GM10248 (cell line): ENCODE measurements around the gene GALNT17.

Experiments used
- CTCF ChIA-PET: fragments of 300-600 bp; sonication (Branson Sonifier 250); formaldehyde crosslinking; extraction: SDS; loops from one replicate; lab custom pipeline; 2021; ENCODE audit warnings: antibody characterized with exemption; lab: Yijun Ruan, JAX
- POLR2A ChIA-PET: fragments of 350-650 bp; sonication (Branson Sonifier 250); formaldehyde crosslinking; extraction: SDS; loops from one replicate; lab custom pipeline; 2020; ENCODE audit warnings: antibody characterized with exemption; lab: Yijun Ruan, JAX
- DNase-seq: peaks from one replicate; pipeline ENCODE4 v3.0.0; 2012; ENCODE audit errors: extremely low spot score
- TF ChIP-seq, protein P1 (sequence below): IDR thresholded peaks from 2 replicates; pipeline ENCODE4 v1.5.1; 2012; ENCODE audit warnings: mild to moderate bottlenecking, low read depth; ENCODE audit errors: extremely low read depth, missing control alignments, control extremely low read depth

GALNT17 gene

GRCh38 chr7:71422104-71422503, 290.2 kb downstream of the GALNT17 start:
- TF ChIP-seq, protein P1, sequence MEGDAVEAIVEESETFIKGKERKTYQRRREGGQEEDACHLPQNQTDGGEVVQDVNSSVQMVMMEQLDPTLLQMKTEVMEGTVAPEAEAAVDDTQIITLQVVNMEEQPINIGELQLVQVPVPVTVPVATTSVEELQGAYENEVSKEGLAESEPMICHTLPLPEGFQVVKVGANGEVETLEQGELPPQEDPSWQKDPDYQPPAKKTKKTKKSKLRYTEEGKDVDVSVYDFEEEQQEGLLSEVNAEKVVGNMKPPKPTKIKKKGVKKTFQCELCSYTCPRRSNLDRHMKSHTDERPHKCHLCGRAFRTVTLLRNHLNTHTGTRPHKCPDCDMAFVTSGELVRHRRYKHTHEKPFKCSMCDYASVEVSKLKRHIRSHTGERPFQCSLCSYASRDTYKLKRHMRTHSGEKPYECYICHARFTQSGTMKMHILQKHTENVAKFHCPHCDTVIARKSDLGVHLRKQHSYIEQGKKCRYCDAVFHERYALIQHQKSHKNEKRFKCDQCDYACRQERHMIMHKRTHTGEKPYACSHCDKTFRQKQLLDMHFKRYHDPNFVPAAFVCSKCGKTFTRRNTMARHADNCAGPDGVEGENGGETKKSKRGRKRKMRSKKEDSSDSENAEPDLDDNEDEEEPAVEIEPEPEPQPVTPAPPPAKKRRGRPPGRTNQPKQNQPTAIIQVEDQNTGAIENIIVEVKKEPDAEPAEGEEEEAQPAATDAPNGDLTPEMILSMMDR = no peak
- ChIA-PET POLR2A (no interaction called here), CTCF (no interaction called here)
- DNase-seq = no peak

DNA sequence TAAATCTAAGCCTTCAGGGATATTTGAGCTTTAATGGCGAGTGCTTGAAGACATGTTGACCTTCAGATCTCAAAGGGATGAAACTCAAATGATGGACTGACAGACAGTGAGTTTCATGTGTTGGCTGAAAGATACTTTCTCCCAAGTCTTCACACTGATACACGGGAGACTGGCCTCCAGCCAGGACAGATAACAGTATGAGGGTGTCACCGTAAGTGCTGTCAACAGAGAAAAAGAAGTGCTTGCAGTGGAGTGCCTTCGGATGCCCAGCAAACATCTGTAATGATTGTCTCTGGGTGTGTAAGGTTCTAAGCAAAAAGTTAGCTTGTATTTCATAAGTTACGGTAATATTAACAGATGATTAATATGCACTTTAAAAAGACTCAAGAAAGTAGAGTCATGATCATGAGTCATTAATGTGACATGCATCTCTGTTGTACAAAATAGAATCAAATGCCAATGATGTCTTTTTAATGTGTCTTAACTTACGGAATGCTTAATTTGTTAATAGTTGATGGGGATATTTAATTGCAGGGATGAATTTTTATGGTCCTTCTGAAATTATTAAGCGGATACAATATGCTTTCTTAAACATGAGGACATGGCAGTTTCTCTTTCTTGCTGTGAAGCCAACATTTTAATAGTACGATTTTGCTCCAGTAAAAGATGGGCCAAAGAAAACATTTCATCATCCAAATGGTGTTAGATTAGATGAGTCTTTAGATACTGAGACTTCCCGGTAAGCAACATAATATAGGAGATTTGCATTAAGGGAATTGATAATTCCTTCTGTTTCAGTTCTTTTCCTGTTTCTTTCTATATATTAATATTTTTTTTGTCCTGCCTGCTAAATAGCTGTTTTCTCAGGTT, 292.5 kb downstream of the GALNT17 start:
- POLR2A ChIA-PET = no interaction called here
- TF ChIP-seq, protein P1 = no peak
- CTCF ChIA-PET = no interaction called here
- DNase-seq = no peak

DNA sequence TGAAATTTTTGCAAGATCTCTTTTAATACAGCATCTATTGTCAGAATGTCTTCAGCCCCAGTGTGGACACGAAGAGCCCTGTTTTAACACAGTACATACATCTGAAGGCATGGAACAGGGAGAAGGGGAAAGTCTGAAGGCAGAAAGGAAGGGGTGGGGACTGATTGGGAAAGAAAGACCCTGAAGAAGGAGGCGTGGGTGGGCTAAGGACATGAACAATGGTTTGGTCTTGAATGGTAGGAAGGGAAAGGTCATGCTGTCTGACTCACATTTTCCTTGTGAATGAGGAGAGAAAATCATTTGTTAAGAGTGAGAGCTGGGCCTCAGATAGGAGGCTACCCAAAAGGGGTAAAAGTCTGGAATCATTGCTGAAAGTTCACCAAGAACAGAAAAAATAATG, 297.1 kb downstream of the GALNT17 start:
- CTCF ChIA-PET = no interaction called here
- no peak for DNase-seq
- POLR2A ChIA-PET = no interaction called here
- TF ChIP-seq, protein P1 = no peak

- no peak for DNase-seq
- ChIA-PET CTCF (no interaction called here), POLR2A (no interaction called here)
Measured at GRCh38 chr7:71430246-71430645, 298.3 kb downstream of the GALNT17 start.

GRCh38 chr7:71439321-71439720, 307.4 kb downstream of the GALNT17 start:
- POLR2A ChIA-PET = no interaction called here
- TF ChIP-seq, protein P1 = no peak
- CTCF ChIA-PET = no interaction called here
- DNase-seq = no peak

More at GRCh38 chr7:71430246-71430645, 298.3 kb downstream of the GALNT17 start:
- TF ChIP-seq, protein P1 = no peak

GRCh38 chr7:71442492-71443190, 310.7 kb downstream of the GALNT17 start:
- DNase-seq = no peak
- TF ChIP-seq, protein P1 = no peak
- ChIA-PET CTCF (no interaction called here), POLR2A (no interaction called here)
